ENCODE measurements around the gene ALG10B.
"Not testable (repeated sequence)": the region's sequence is repeated elsewhere in the genome, so short reads cannot be mapped to it uniquely, and the experiment has no call there.

Gene ALG10B

DNA sequence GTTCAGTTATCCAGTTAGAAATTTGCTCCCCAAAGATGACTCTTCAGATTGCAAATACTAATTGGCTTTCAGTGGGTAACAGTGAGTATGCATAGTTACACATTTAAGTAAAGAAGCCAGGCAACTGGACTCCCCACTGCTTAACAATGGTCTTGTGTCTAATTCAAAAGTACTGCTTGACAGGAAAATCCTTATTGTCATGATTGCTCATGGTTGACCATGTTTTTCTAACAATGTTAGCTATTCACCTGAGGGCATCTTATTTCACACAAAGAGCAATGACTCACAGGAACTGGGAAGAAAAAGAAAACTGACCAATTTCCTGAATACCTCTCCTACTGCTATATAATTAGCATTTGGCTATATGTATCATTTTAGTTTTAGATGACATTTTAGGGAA, 33.7 kb upstream of the ALG10B start (continued):
- TF ChIP-seq ZNF623 (tag by site-specific recombination; IDR thresholded peaks at IDR 0.05) (no peak), FEZF1 (tag by site-specific recombination; IDR thresholded peaks at IDR 0.05) (no peak)

DNA sequence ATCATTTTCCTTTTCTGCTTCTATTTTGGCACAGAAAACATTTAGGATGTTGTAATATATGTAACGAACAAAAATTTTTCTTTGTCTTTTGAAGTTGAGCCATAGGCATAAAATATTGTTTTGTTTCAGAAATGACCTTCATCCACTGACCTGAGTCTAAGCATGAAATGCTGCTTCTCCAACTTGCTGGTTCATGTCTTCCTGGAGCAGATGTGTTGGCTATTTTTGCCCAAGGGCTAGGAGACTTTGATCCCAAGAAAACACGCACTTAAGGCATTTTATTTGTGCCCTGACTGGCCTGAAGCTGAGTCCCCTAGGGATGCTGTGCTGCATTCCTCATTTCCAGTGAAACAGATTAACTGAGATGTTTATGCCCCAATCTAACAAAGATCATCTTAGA, 27.2 kb upstream of the ALG10B start:
- no peak overlapping the region for H3K27ac ChIP-seq (ENCODE audit: extremely low read depth, low read depth, low read length)
- H3K36me3 ChIP-seq (ENCODE audit: control insufficient read depth in 2 of 2, insufficient read depth in 1 of 2, low read length in 2 of 2), result no peaks in the 10 kb centered on the region
- TF ChIP-seq IKZF3 (tag by site-specific recombination; IDR thresholded peaks at IDR 0.05) (no peak), MZF1 (tag by site-specific recombination; IDR thresholded peaks at IDR 0.05; ENCODE audit: borderline replicate concordance) (no peak), ZNF645 (tag by site-specific recombination; IDR thresholded peaks at IDR 0.05) (no peak), ZBTB11 (tag by site-specific recombination; conservative IDR thresholded peaks at IDR 0.05; ENCODE audit: low read depth) (no peak), PBX3 (CRISPR knock-in tag; IDR thresholded peaks at IDR 0.05) (no peak), RBAK (tag by site-specific recombination; IDR thresholded peaks at IDR 0.05) (no peak)
- no peaks in the 10 kb centered on the region for H3K9me3 ChIP-seq (ENCODE audit: control insufficient read depth, insufficient read depth, low read depth, low read length)
- no peak overlapping the region for H3K4me3 ChIP-seq (ENCODE audit: low read depth, low read length)
- ChIA-PET CTCF (no interaction called here), POLR2A (no interaction called here)
- H3K4me1 ChIP-seq (ENCODE audit: control insufficient read depth, insufficient read depth, low read length), result no peaks in the 10 kb centered on the region

GRCh38 chr12:38291160-38291559, 25.4 kb upstream of the ALG10B start:
- POLR2A ChIA-PET, result no interaction called here
- H3K4me3 ChIP-seq (ENCODE audit: low read depth, low read length), result no peak overlapping the region
- TF ChIP-seq ZFP37 (tag by site-specific recombination; IDR thresholded peaks at IDR 0.05), result no peak
- TF ChIP-seq ZSCAN4 (tag by site-specific recombination; IDR thresholded peaks at IDR 0.05), result no peak
- no peaks in the 10 kb centered on the region for H3K36me3 ChIP-seq (ENCODE audit: control insufficient read depth in 2 of 2, insufficient read depth in 1 of 2, low read length in 2 of 2)
- no peak overlapping the region for H3K27ac ChIP-seq (ENCODE audit: extremely low read depth, low read depth, low read length)
- CTCF ChIA-PET, result no interaction called here
- H3K9me3 ChIP-seq (ENCODE audit: control insufficient read depth, insufficient read depth, low read depth, low read length), result no peaks in the 10 kb centered on the region
- H3K4me1 ChIP-seq (ENCODE audit: control insufficient read depth, insufficient read depth, low read length), result no peaks in the 10 kb centered on the region

GRCh38 chr12:38302972-38303371, 13.6 kb upstream of the ALG10B start:
- H3K36me3 ChIP-seq (ENCODE audit: control insufficient read depth in 2 of 2, insufficient read depth in 1 of 2, low read length in 2 of 2); H3K9me3 ChIP-seq (ENCODE audit: control insufficient read depth, insufficient read depth, low read depth, low read length); CTCF ChIA-PET; H3K27ac ChIP-seq (ENCODE audit: extremely low read depth, low read depth, low read length); H3K4me1 ChIP-seq (ENCODE audit: control insufficient read depth, insufficient read depth, low read length); POLR2A ChIA-PET; H3K4me3 ChIP-seq (ENCODE audit: low read depth, low read length): not testable (repeated sequence)

- H3K9me3 ChIP-seq (ENCODE audit: control insufficient read depth, insufficient read depth, low read depth, low read length); POLR2A ChIA-PET; H3K4me3 ChIP-seq (ENCODE audit: low read depth, low read length); H3K4me1 ChIP-seq (ENCODE audit: control insufficient read depth, insufficient read depth, low read length); H3K36me3 ChIP-seq (ENCODE audit: control insufficient read depth in 2 of 2, insufficient read depth in 1 of 2, low read length in 2 of 2); H3K27ac ChIP-seq (ENCODE audit: extremely low read depth, low read depth, low read length); CTCF ChIA-PET: not testable (repeated sequence)
Observed at GRCh38 chr12:38321966-38322365, 5.4 kb downstream of the ALG10B start.
